Mucosa of stomach (tissue), 1 donor: ENCODE data around the gene LRIT2.

Experiments
- H3K27me3 ChIP-seq: one replicate; pipeline ENCODE4 v1.7.0; 2013; ENCODE audit warnings: mild to moderate bottlenecking, low read length; ENCODE audit not compliant: control insufficient read depth, insufficient read depth
- H3K36me3 ChIP-seq: one replicate; pipeline ENCODE4 v1.7.0; 2013; ENCODE audit warnings: low read length; ENCODE audit not compliant: control insufficient read depth, insufficient read depth
- H3K4me1 ChIP-seq: one replicate; pipeline ENCODE4 v1.7.0; 2013; ENCODE audit warnings: mild to moderate bottlenecking, low read length; ENCODE audit not compliant: control insufficient read depth, insufficient read depth
- H3K4me3 ChIP-seq: one replicate; pipeline ENCODE4 v1.7.0; 2013; ENCODE audit warnings: low read length
- H3K9ac ChIP-seq: one replicate; pipeline ENCODE4 v1.7.0; 2013; ENCODE audit warnings: mild to moderate bottlenecking, low read length, moderate library complexity
- H3K9me3 ChIP-seq: one replicate; pipeline ENCODE4 v1.7.0; 2013; ENCODE audit warnings: mild to moderate bottlenecking, low read length, moderate library complexity; ENCODE audit not compliant: control insufficient read depth
- donor health status: Pancreatic carcinoma.

Gene LRIT2

GRCh38 chr10:84225427-84226173 lies at the start of gene LRIT2:
Gene LRIT2, minus strand, starts transcription at chr10:84225544. Its CDS starts 24 bp downstream, at chr10:84225520.
- H3K27me3 ChIP-seq = no peaks in the 10 kb centered on the region
- H3K9ac ChIP-seq = no peak within 1 kb of the TSS
- no peaks in the 10 kb centered on the region for H3K36me3 ChIP-seq
- no peak within 1 kb of the TSS for H3K4me3 ChIP-seq
- H3K4me1 ChIP-seq = no peaks in the 10 kb centered on the region
- no peaks in the 10 kb centered on the region for H3K9me3 ChIP-seq

- Histone ChIP-seq H3K4me1 (no peaks in the 10 kb centered on the region), H3K9me3 (no peaks in the 10 kb centered on the region), H3K9ac (no peak overlapping the region), H3K4me3 (no peak overlapping the region), H3K36me3 (no peaks in the 10 kb centered on the region), H3K27me3 (no peaks in the 10 kb centered on the region)
Observed at GRCh38 chr10:84270708-84271107, 45.4 kb upstream of the LRIT2 start.

- H3K9me3 ChIP-seq = no peaks in the 10 kb centered on the region
- no peak overlapping the region for H3K9ac ChIP-seq
- no peak overlapping the region for H3K4me3 ChIP-seq
- H3K4me1 ChIP-seq = no peaks in the 10 kb centered on the region
- no peaks in the 10 kb centered on the region for H3K27me3 ChIP-seq
- no peaks in the 10 kb centered on the region for H3K36me3 ChIP-seq
Observed at GRCh38 chr10:84269773-84270172, 44.4 kb upstream of the LRIT2 start.

- H3K4me3 ChIP-seq = no peak overlapping the region
- no peak overlapping the region for H3K9ac ChIP-seq
- no peaks in the 10 kb centered on the region for H3K9me3 ChIP-seq
- H3K4me1 ChIP-seq = no peaks in the 10 kb centered on the region
- no peaks in the 10 kb centered on the region for H3K27me3 ChIP-seq
- no peaks in the 10 kb centered on the region for H3K36me3 ChIP-seq
Observed at GRCh38 chr10:84269162-84269561, 43.8 kb upstream of the LRIT2 start.

- no peaks in the 10 kb centered on the region for H3K4me1 ChIP-seq
- H3K36me3 ChIP-seq = no peaks in the 10 kb centered on the region
- H3K9me3 ChIP-seq = no peaks in the 10 kb centered on the region
- H3K27me3 ChIP-seq = peaks cover 7% of the 10 kb centered on the region
- H3K4me3 ChIP-seq = no peak overlapping the region
- H3K9ac ChIP-seq = no peak overlapping the region
Observed at GRCh38 chr10:84267503-84268126, 42.3 kb upstream of the LRIT2 start.

- no peaks in the 10 kb centered on the region for H3K4me1 ChIP-seq
- peaks cover 7% of the 10 kb centered on the region for H3K27me3 ChIP-seq
- no peak overlapping the region for H3K4me3 ChIP-seq
- H3K9ac ChIP-seq = no peak overlapping the region
- no peaks in the 10 kb centered on the region for H3K36me3 ChIP-seq
- no peaks in the 10 kb centered on the region for H3K9me3 ChIP-seq
Observed at GRCh38 chr10:84265418-84265817, 40.1 kb upstream of the LRIT2 start.

GRCh38 chr10:84264611-84265141 lies 39.3 kb upstream of the LRIT2 start:
- H3K9me3 ChIP-seq = no peaks in the 10 kb centered on the region
- no peaks in the 10 kb centered on the region for H3K4me1 ChIP-seq
- H3K27me3 ChIP-seq = peaks cover 7% of the 10 kb centered on the region
- H3K9ac ChIP-seq = no peak overlapping the region
- H3K36me3 ChIP-seq = no peaks in the 10 kb centered on the region
- H3K4me3 ChIP-seq = no peak overlapping the region

- no peaks in the 10 kb centered on the region for H3K36me3 ChIP-seq
- H3K4me1 ChIP-seq = no peaks in the 10 kb centered on the region
- no peak overlapping the region for H3K4me3 ChIP-seq
- no peak overlapping the region for H3K9ac ChIP-seq
- peaks cover 7% of the 10 kb centered on the region for H3K27me3 ChIP-seq
- H3K9me3 ChIP-seq = no peaks in the 10 kb centered on the region
Observed at GRCh38 chr10:84263716-84264115, 38.4 kb upstream of the LRIT2 start.

- no peaks in the 10 kb centered on the region for H3K4me1 ChIP-seq
- no peak overlapping the region for H3K4me3 ChIP-seq
- no peaks in the 10 kb centered on the region for H3K9me3 ChIP-seq
- no peak overlapping the region for H3K9ac ChIP-seq
- no peaks in the 10 kb centered on the region for H3K36me3 ChIP-seq
- peaks cover 7% of the 10 kb centered on the region for H3K27me3 ChIP-seq
Observed at GRCh38 chr10:84262190-84262956, 37.0 kb upstream of the LRIT2 start.

GRCh38 chr10:84261236-84261915 lies 36.0 kb upstream of the LRIT2 start:
- Histone ChIP-seq H3K36me3 (no peaks in the 10 kb centered on the region), H3K4me1 (no peaks in the 10 kb centered on the region)

GRCh38 chr10:84258034-84258695 lies 32.8 kb upstream of the LRIT2 start:
- H3K36me3 ChIP-seq = no peaks in the 10 kb centered on the region
- H3K9ac ChIP-seq = no peak overlapping the region
- no peaks in the 10 kb centered on the region for H3K4me1 ChIP-seq
- H3K4me3 ChIP-seq = no peak overlapping the region
- no peaks in the 10 kb centered on the region for H3K9me3 ChIP-seq
- no peaks in the 10 kb centered on the region for H3K27me3 ChIP-seq

More at GRCh38 chr10:84261236-84261915, 36.0 kb upstream of the LRIT2 start:
- no peaks in the 10 kb centered on the region for H3K9me3 ChIP-seq
- no peak overlapping the region for H3K9ac ChIP-seq
- no peak overlapping the region for H3K4me3 ChIP-seq
- H3K27me3 ChIP-seq = peaks cover 7% of the 10 kb centered on the region
